Loucy (cell line): ENCODE results near the gene CXCR3.
A peak's percentile ranks its signal among the peaks of the same experiment; 100 is the strongest.

Source experiments
- H2AFZ ChIP-seq: fragments of 200-600 bp; sonication (generic); 2 replicates; pipeline ENCODE4 v1.6.0; 2016; ENCODE audit warnings: antibody characterized with exemption, mild to moderate bottlenecking, low read length, moderate library complexity
- H3F3A ChIP-seq: fragments of 200-600 bp; 2 replicates; pipeline ENCODE4 v1.6.0; 2016; ENCODE audit warnings: antibody characterized with exemption, low read depth, mild to moderate bottlenecking
- H3K27me3 ChIP-seq: fragments of 200-600 bp; sonication (generic); 2 replicates; pipeline ENCODE4 v1.6.1; 2014; ENCODE audit warnings: low read length, mild to moderate bottlenecking; ENCODE audit not compliant: insufficient read depth, poor library complexity, severe bottlenecking
- H3K36me3 ChIP-seq: fragments of 200-600 bp; sonication (generic); 2 replicates; pipeline ENCODE4 v1.6.1; 2016; ENCODE audit warnings: low read length; ENCODE audit not compliant: insufficient read depth
- H3K4me1 ChIP-seq: fragments of 200-600 bp; sonication (generic); 2 replicates; pipeline ENCODE4 v1.5.1; 2014; ENCODE audit warnings: low read length, mild to moderate bottlenecking; ENCODE audit not compliant: insufficient read depth, poor library complexity, severe bottlenecking
- H3K4me2 ChIP-seq: fragments of 200-600 bp; sonication (generic); 2 replicates; pipeline ENCODE4 v1.6.0; 2014; ENCODE audit warnings: antibody characterized with exemption, low read length, low read depth, mild to moderate bottlenecking; ENCODE audit not compliant: poor library complexity, severe bottlenecking
- H3K4me3 ChIP-seq: fragments of 200-600 bp; sonication (generic); 2 replicates; pipeline ENCODE4 v1.5.1; 2014; ENCODE audit warnings: low read length, mild to moderate bottlenecking, mixed read lengths; ENCODE audit not compliant: poor library complexity, severe bottlenecking
- H3K79me2 ChIP-seq: fragments of 200-600 bp; sonication (generic); 2 replicates; pipeline ENCODE4 v1.6.1; 2014; ENCODE audit warnings: low read length; ENCODE audit not compliant: insufficient read depth
- H3K9ac ChIP-seq: fragments of 200-600 bp; sonication (generic); 2 replicates; pipeline ENCODE4 v1.6.0; 2014; ENCODE audit warnings: mild to moderate bottlenecking, low read depth, low read length, moderate library complexity; ENCODE audit not compliant: poor library complexity, severe bottlenecking
- H3K9me2 ChIP-seq: fragments of 200-600 bp; sonication (generic); replicated peaks from 2 replicates; pipeline ENCODE4 v1.6.1; 2016; ENCODE audit warnings: low read depth, low read length, mixed read lengths
- H3K9me3 ChIP-seq: fragments of 200-600 bp; sonication (generic); 2 replicates; pipeline ENCODE4 v1.6.1; 2014; ENCODE audit warnings: mild to moderate bottlenecking, antibody characterized with exemption, low read length, low read depth; ENCODE audit not compliant: insufficient read depth
- H4K20me1 ChIP-seq: fragments of 200-600 bp; sonication (generic); 2 replicates; pipeline ENCODE4 v1.6.0; 2014; ENCODE audit warnings: antibody characterized with exemption, low read length, mild to moderate bottlenecking; ENCODE audit not compliant: insufficient read depth, poor library complexity, severe bottlenecking
- EZH2phosphoT487 ChIP-seq: fragments of 200-600 bp; IDR thresholded peaks from 2 replicates; pipeline ENCODE4 v1.6.1; 2018; ENCODE audit warnings: antibody characterized with exemption, mild to moderate bottlenecking, moderate library complexity, borderline replicate concordance
- TF ChIP-seq, protein P1 (sequence below): fragments of 200-600 bp; sonication (generic); conservative IDR thresholded peaks from 2 replicates; pipeline ENCODE4 v1.5.1; 2014; ENCODE audit warnings: mild to moderate bottlenecking, antibody characterized with exemption, low read length

CXCR3 gene

DNA sequence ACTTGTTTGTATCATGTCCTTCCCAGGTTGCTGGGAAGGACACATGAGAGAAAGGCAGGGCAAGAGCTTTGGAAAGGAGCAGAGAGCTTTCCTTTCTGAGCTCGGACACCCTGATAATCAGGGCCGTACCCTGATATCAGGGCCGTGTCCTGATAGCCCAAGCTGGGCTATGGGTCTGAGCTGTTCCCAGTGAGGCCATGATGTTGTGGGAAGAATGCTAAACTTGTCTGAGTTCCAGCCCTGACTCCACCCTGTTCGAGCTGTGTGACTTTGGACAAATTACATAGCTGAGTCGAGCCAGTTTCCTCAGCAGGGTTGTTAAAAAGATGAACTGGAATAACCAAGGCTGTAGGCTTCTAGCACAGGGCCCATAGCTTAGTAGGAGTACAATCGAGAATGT, 3.3 kb upstream of the CXCR3 start:
- no peak overlapping the region for H3K4me2 ChIP-seq

DNA sequence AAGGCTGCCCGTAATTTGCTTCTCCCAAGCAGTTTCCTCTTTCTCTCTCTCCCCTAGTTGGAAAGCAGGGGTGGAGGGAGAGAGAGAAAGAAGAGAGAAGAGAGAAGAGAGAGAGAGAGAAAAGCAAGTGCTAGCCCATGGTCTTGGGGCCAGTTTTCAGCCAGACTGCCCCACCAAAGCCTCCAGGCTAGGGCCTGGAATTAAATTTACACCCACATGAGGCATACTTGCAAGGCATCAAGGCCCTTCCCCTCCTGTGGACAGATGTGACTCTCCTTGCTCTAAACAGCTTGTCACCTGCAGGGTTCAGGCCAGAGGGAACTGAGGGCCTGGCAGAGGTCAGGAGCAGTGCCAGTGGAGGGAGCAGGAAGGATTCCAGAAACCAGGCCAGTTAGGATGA, 1.7 kb upstream of the CXCR3 start:
- no peaks in the 10 kb centered on the region for H3K27me3 ChIP-seq
- H3K9ac ChIP-seq: peak overlapping the region; percentile 77
- peak overlapping the region; percentile 89 for H3K4me2 ChIP-seq
- no peaks in the 10 kb centered on the region for H3K36me3 ChIP-seq
- 0 out of 2 replicates have a peak, but pooled peaks cover 11% of the 10 kb centered on the region for H3K79me2 ChIP-seq
- H4K20me1 ChIP-seq: no peaks in the 10 kb centered on the region
- TF ChIP-seq EZH2phosphoT487: no peak
- TF ChIP-seq, protein P1, sequence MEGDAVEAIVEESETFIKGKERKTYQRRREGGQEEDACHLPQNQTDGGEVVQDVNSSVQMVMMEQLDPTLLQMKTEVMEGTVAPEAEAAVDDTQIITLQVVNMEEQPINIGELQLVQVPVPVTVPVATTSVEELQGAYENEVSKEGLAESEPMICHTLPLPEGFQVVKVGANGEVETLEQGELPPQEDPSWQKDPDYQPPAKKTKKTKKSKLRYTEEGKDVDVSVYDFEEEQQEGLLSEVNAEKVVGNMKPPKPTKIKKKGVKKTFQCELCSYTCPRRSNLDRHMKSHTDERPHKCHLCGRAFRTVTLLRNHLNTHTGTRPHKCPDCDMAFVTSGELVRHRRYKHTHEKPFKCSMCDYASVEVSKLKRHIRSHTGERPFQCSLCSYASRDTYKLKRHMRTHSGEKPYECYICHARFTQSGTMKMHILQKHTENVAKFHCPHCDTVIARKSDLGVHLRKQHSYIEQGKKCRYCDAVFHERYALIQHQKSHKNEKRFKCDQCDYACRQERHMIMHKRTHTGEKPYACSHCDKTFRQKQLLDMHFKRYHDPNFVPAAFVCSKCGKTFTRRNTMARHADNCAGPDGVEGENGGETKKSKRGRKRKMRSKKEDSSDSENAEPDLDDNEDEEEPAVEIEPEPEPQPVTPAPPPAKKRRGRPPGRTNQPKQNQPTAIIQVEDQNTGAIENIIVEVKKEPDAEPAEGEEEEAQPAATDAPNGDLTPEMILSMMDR: no peak
- no peaks in the 10 kb centered on the region for H3K9me2 ChIP-seq
- H3F3A ChIP-seq: peaks cover 5% of the 10 kb centered on the region; the same call in 1 of the 2 replicates
- no peak overlapping the region for H2AFZ ChIP-seq
- no peaks in the 10 kb centered on the region for H3K9me3 ChIP-seq
- H3K4me1 ChIP-seq: peaks cover 68% of the 10 kb centered on the region
- H3K4me3 ChIP-seq: no peak overlapping the region

More for the DNA sequence above, 3.3 kb upstream of the CXCR3 start:
- H4K20me1 ChIP-seq: no peaks in the 10 kb centered on the region
- H3K79me2 ChIP-seq: 0 out of 2 replicates have a peak, but pooled peaks cover 11% of the 10 kb centered on the region
- H2AFZ ChIP-seq: no peak overlapping the region
- no peak for TF ChIP-seq EZH2phosphoT487
- TF ChIP-seq, protein P1: no peak
- no peaks in the 10 kb centered on the region for H3K36me3 ChIP-seq
- no peaks in the 10 kb centered on the region for H3K9me2 ChIP-seq
- peaks cover 5% of the 10 kb centered on the region; the same call in 1 of the 2 replicates for H3F3A ChIP-seq
- no peaks in the 10 kb centered on the region for H3K27me3 ChIP-seq
- no peak overlapping the region for H3K4me3 ChIP-seq
- H3K9ac ChIP-seq: no peak overlapping the region
- H3K4me1 ChIP-seq: peaks cover 59% of the 10 kb centered on the region
- no peaks in the 10 kb centered on the region for H3K9me3 ChIP-seq

DNA sequence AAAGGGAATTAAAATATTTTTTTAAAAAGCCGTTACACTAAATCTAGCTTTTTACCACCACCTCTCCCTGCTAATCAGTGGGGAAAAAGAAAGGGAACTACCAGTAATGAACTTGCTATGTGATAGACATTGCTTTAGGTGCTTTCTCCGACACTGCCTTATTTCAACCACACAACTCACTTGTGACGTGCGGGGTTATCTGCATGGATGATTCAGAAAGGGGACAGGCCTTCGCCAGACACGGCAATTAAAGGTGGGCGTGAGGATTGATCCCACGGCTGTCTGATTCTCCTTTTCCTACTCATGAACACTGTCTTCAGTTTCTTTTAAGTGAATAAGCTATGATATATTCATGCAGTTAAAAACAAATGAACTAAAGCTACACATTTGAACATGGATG, 882 bp upstream of the CXCR3 start:
- Histone ChIP-seq H3K4me2 (peak overlapping the region; percentile 89), H3K9me3 (no peaks in the 10 kb centered on the region)

More for the DNA sequence above, 882 bp upstream of the CXCR3 start:
- H3K4me1 ChIP-seq: peaks cover 65% of the 10 kb centered on the region
- no peaks in the 10 kb centered on the region for H4K20me1 ChIP-seq
- 0 out of 2 replicates have a peak, but pooled peaks cover 11% of the 10 kb centered on the region for H3K79me2 ChIP-seq
- no peaks in the 10 kb centered on the region for H3K36me3 ChIP-seq
- H3K4me3 ChIP-seq: peak overlapping the region; percentile 68
- no peaks in the 10 kb centered on the region for H3K27me3 ChIP-seq
- H3K9ac ChIP-seq: peak overlapping the region; percentile 77
- H3K9me2 ChIP-seq: no peaks in the 10 kb centered on the region
- H3F3A ChIP-seq: peaks cover 5% of the 10 kb centered on the region; the same call in 1 of the 2 replicates
- TF ChIP-seq, protein P1: no peak
- no peak for TF ChIP-seq EZH2phosphoT487
- no peak overlapping the region for H2AFZ ChIP-seq
